Chondrocyte (in vitro differentiated cells): ENCODE data around the gene ACKR4. TPM values are rescaled to one million over a fixed set of nuclear protein-coding genes. Genes with fewer than 3 reads are reported as not detected.

Experiments
- DNase-seq: peaks from one replicate; pipeline ENCODE4 v3.0.0; 2021; ENCODE audit warnings: mixed read lengths, low spot score
- H3K27ac Mint-ChIP-seq: one replicate; pipeline ENCODE4 v1.8.0; 2021; ENCODE audit warnings: mild to moderate bottlenecking, moderate library complexity, mixed read lengths; ENCODE audit not compliant: unreplicated experiment
- H3K27me3 Mint-ChIP-seq: 2 replicates; pipeline ENCODE4 v1.8.0; 2021; ENCODE audit warnings: low read depth, mixed read lengths
- H3K36me3 Mint-ChIP-seq: 2 replicates; pipeline ENCODE4 v1.8.0; 2021; ENCODE audit warnings: low read depth, mixed read lengths
- H3K4me1 Mint-ChIP-seq: 2 replicates; pipeline ENCODE4 v1.8.0; 2021; ENCODE audit warnings: low read depth, mild to moderate bottlenecking, mixed read lengths
- H3K4me3 Mint-ChIP-seq: one replicate; pipeline ENCODE4 v1.8.0; 2021; ENCODE audit warnings: mild to moderate bottlenecking, moderate library complexity, mixed read lengths; ENCODE audit not compliant: unreplicated experiment
- H3K9me3 Mint-ChIP-seq: 2 replicates; pipeline ENCODE4 v1.8.0; 2021; ENCODE audit warnings: low read depth, mixed read lengths
- CTCF ChIP-seq: fragments of 200-600 bp; sonication (generic); IDR thresholded peaks from 2 replicates; pipeline ENCODE4 v1.5.0; 2021; ENCODE audit warnings: antibody characterized with exemption, mild to moderate bottlenecking, moderate library complexity
- total RNA-seq: library from RNA; stranded (reverse); gene quantifications from 3 replicates; pipeline ENCODE4 v1.2.1, GENCODE V29; 2021

Gene ACKR4
- total RNA-seq, 1 donor from 2014 or later, result not detected

- H3K4me1 Mint-ChIP-seq, result no peaks in the 10 kb centered on the region
- peaks cover 33% of the 10 kb centered on the region for H3K36me3 Mint-ChIP-seq
- H3K4me3 Mint-ChIP-seq, result no peak overlapping the region
- DNase-seq, result no peak
- H3K27ac Mint-ChIP-seq, result no peak overlapping the region
- no peak for TF ChIP-seq CTCF
- peaks cover 19% of the 10 kb centered on the region for H3K9me3 Mint-ChIP-seq
- H3K27me3 Mint-ChIP-seq, result no peaks in the 10 kb centered on the region
These were observed 19.7 kb downstream of the ACKR4 start for GRCh38 chr3:132616780-132617179.

GRCh38 chr3:132622148-132622547, 25.1 kb downstream of the ACKR4 start:
- Mint-ChIP-seq H3K27ac (no peak overlapping the region), H3K27me3 (no peaks in the 10 kb centered on the region), H3K36me3 (peaks cover 22% of the 10 kb centered on the region), H3K4me1 (peaks cover 13% of the 10 kb centered on the region), H3K4me3 (no peak overlapping the region), H3K9me3 (peaks cover 12% of the 10 kb centered on the region)
- no peak for DNase-seq
- TF ChIP-seq CTCF, result no peak

- no peak overlapping the region for H3K4me3 Mint-ChIP-seq
- no peaks in the 10 kb centered on the region for H3K27me3 Mint-ChIP-seq
- DNase-seq, result no peak
- no peak for TF ChIP-seq CTCF
- peaks cover 18% of the 10 kb centered on the region for H3K36me3 Mint-ChIP-seq
- peak overlapping the region; percentile 12 for H3K27ac Mint-ChIP-seq
- H3K9me3 Mint-ChIP-seq, result peaks cover 9% of the 10 kb centered on the region
- H3K4me1 Mint-ChIP-seq, result peaks cover 13% of the 10 kb centered on the region
These were observed 25.7 kb downstream of the ACKR4 start for GRCh38 chr3:132622761-132623160.

GRCh38 chr3:132623646-132624045, 26.6 kb downstream of the ACKR4 start:
- no peak for DNase-seq
- no peaks in the 10 kb centered on the region for H3K27me3 Mint-ChIP-seq
- peaks cover 9% of the 10 kb centered on the region for H3K9me3 Mint-ChIP-seq
- H3K36me3 Mint-ChIP-seq, result peaks cover 17% of the 10 kb centered on the region
- no peak overlapping the region for H3K27ac Mint-ChIP-seq
- peaks cover 13% of the 10 kb centered on the region for H3K4me1 Mint-ChIP-seq
- no peak overlapping the region for H3K4me3 Mint-ChIP-seq
- no peak for TF ChIP-seq CTCF

GRCh38 chr3:132624790-132625189, 27.7 kb downstream of the ACKR4 start:
- H3K9me3 Mint-ChIP-seq, result peaks cover 9% of the 10 kb centered on the region
- no peak for TF ChIP-seq CTCF
- DNase-seq, result no peak
- no peak overlapping the region for H3K27ac Mint-ChIP-seq
- H3K4me3 Mint-ChIP-seq, result no peak overlapping the region
- no peaks in the 10 kb centered on the region for H3K27me3 Mint-ChIP-seq
- H3K36me3 Mint-ChIP-seq, result peaks cover 17% of the 10 kb centered on the region
- H3K4me1 Mint-ChIP-seq, result peaks cover 17% of the 10 kb centered on the region
